IMR-90 (cell line): ENCODE data around the gene MON2.

Experiments used
- CEBPB ChIP-seq: IDR thresholded peaks from 2 replicates; pipeline ENCODE4 v1.6.1; 2012; ENCODE audit warnings: low read depth, low read length, improper control_type of control experiment
- MXI1 ChIP-seq: IDR thresholded peaks from 2 replicates; pipeline ENCODE4 v1.6.1; 2012; ENCODE audit warnings: low read depth, mild to moderate bottlenecking, low read length, moderate library complexity, borderline replicate concordance
- POLR2A ChIP-seq: IDR thresholded peaks from 2 replicates; pipeline ENCODE4 v1.6.1; 2012; ENCODE audit warnings: mild to moderate bottlenecking, low read depth, low read length
- RAD21 ChIP-seq: IDR thresholded peaks from 2 replicates; pipeline ENCODE4 v1.6.1; 2012; ENCODE audit warnings: low read length, improper control_type of control experiment
- RFX5 ChIP-seq: IDR thresholded peaks from 2 replicates; pipeline ENCODE4 v1.8.0; 2012; ENCODE audit warnings: low read depth, mild to moderate bottlenecking, low read length, moderate library complexity
- SMC3 ChIP-seq: fragments of 150-350 bp; IDR thresholded peaks from 2 replicates; pipeline ENCODE4 v1.6.1; 2016; ENCODE audit warnings: low read depth, mild to moderate bottlenecking, antibody characterized with exemption, low read length, moderate library complexity
- USF2 ChIP-seq: fragments of 150-350 bp; IDR thresholded peaks from 2 replicates; pipeline ENCODE4 v1.6.1; 2017; ENCODE audit warnings: mild to moderate bottlenecking, antibody characterized with exemption, low read length, low read depth
- TF ChIP-seq, protein P1 (sequence below): conservative IDR thresholded peaks from 2 replicates; pipeline ENCODE4 v1.5.1; 2012; ENCODE audit warnings: mild to moderate bottlenecking, low read depth, low read length, improper control_type of control experiment

DNA sequence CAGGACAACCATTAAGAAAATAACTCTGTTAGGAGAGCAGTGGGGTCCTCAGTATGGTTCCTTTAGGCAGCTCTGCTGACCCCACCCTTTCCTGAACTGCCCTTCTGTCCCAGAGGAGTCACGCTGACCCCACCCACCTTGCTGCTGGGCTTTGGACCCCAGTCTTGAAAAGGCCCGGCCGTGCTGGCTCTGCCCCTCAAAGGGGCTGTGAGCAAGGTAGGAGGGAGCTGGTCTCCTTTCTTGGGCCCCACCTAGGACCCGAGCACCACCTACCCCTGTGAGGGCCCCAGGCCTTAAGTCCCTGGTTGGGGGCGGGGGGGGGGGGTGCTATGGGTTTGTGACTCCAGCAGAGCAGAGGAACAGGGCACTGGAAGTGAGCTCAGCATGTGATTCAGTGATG, 171.1 kb downstream of the MON2 start:
- TF ChIP-seq CEBPB = no peak
- TF ChIP-seq, protein P1, sequence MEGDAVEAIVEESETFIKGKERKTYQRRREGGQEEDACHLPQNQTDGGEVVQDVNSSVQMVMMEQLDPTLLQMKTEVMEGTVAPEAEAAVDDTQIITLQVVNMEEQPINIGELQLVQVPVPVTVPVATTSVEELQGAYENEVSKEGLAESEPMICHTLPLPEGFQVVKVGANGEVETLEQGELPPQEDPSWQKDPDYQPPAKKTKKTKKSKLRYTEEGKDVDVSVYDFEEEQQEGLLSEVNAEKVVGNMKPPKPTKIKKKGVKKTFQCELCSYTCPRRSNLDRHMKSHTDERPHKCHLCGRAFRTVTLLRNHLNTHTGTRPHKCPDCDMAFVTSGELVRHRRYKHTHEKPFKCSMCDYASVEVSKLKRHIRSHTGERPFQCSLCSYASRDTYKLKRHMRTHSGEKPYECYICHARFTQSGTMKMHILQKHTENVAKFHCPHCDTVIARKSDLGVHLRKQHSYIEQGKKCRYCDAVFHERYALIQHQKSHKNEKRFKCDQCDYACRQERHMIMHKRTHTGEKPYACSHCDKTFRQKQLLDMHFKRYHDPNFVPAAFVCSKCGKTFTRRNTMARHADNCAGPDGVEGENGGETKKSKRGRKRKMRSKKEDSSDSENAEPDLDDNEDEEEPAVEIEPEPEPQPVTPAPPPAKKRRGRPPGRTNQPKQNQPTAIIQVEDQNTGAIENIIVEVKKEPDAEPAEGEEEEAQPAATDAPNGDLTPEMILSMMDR = no peak
- no peak for TF ChIP-seq MXI1
- TF ChIP-seq POLR2A = no peak
- TF ChIP-seq RAD21 = no peak
- TF ChIP-seq USF2 = no peak
- TF ChIP-seq RFX5 = no peak
- no peak for TF ChIP-seq SMC3
